HUDEP-2 (cell line): ENCODE results near the gene SRD5A3.

Source experiments
- DNase-seq, 76 experiments: peaks; one replicate each; lab custom pipeline; 2025; ENCODE audit not compliant: unreplicated experiment in 76 of 76; lab: John Stamatoyannopoulos, UW

Gene SRD5A3

DNA sequence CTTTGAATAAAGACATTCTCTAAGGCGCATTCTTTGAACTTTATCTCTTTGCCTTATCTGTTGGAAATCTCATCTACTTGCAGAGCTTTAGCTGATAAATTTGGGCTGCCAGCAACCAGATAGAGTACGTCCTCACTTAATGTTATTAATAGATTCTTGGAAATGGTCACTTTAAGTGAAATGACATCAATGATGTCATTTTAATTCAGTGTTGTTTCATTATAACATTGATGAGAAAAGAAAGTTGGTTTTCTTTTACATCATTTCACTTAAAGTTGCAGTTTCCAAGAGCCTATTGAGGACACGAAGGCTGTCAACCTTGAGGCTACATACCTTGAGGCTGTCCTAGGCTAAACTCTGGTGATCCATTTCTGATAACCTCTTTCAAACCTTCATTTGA is 59.0 kb downstream of the SRD5A3 start:
- DNase-seq = no peak

GRCh38 chr4:55406545-55406944 is 60.5 kb downstream of the SRD5A3 start:
- DNase-seq = no peak

GRCh38 chr4:55407119-55407518 is 61.1 kb downstream of the SRD5A3 start:
- no peak for DNase-seq

DNA sequence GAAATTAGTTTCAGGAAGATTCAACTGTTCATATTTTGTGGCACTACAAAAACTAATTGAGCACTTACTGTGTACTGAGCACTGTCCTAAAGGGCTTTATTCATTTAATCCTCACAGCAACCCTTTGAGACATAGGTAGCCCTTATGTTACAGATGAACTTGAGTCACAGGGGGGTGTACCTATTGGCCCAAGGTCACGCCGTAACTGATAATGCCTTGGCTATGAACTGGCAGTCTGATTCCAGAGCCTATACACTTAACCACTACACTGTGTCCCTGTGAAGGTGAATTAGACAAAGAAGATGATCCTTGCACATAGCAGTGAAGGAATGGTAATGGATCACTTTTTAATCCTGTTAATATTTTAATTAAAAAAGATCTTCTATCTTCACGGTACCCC is 61.7 kb downstream of the SRD5A3 start:
- DNase-seq = no peak

DNA sequence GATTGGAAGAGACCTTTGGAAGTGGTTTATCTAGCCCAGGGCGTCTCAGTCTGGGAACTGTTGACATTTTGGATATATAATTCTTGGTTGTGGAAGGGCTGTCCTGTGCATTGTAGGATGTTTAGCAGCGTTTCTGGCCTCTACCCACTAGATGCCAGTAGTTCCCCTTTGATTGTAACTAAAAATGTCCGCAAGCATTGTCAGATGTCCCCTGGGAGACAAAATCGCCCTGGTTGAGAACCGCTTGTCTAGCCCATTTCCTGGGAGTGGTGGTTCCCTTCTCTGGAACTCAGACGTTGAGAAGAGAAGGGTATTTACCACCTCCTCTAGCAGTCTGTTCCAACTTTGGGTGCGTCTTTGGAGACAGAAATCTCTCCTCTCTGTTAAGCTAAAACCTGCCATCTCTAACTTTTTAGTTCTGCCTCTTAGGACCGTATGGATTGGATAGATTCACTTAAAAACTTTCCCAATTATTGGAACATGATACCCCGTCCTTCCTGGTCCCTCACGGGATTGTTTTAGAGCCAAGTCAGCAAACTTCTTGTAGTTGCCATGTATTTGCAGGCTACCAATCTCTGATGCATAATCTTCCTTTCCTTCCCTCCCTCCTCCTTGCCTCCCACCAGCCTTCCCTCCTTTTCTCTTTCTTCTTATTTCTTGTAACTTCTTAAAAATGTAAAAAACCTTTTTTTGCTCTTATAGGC is 63.6 kb downstream of the SRD5A3 start:
- no peak for DNase-seq

DNA sequence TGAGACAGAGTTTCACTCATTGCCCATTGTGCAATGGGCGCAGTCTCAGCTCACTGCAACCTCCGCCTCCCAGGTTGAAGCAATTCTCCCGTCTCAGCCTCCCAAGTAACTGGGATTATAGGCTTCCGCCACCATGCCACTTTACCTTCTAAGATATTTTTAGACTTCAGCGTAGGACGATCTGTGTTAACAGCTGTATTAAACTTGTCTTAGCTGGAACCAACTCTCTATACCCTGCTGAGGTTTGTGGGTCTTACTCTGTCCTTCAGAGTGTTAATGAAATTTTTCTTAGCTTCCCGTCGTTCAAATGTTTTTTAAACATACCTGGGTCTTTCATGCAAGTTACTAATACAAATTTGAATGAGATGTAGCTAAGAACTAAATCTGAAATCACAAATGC is 64.4 kb downstream of the SRD5A3 start:
- DNase-seq = no peak

- no peak for DNase-seq
These were observed 65.6 kb downstream of the SRD5A3 start for GRCh38 chr4:55411621-55412020.

GRCh38 chr4:55416176-55416575 is 70.1 kb downstream of the SRD5A3 start:
- DNase-seq = no peak
